ENCODE data around the gene RAB3B.

Gene RAB3B

DNA sequence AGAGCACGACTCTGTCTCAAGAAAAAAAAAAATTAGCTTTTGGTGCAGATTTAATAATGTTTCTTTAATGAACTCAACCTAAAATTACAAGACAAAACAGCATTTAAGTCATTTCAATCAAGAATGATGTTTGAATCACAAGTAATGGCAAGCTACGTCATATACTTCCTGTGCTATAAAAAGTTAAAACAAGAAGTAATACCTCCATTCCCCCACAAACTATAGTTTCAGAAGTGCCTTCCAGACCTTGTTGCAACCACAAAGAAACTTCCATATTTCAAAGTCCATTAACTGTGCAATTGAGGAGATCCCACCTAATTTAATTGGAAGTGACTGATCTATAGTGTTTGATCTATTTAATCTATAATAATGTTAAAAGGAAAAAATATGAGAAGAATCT, 127.1 kb downstream of the RAB3B start:
- no peak overlapping the region for H3K4me3 ChIP-seq (ENCODE audit: low read depth, low read length, poor library complexity, severe bottlenecking)
- no peaks in the 10 kb centered on the region for H3K27me3 ChIP-seq (ENCODE audit: insufficient read depth, low read length)
- H3K9me2 ChIP-seq (ENCODE audit: low read depth, low read length): no peaks in the 10 kb centered on the region
- H3K4me1 ChIP-seq (ENCODE audit: insufficient read depth, low read length, severe bottlenecking): peaks cover 13% of the 10 kb centered on the region
- peaks cover 12% of the 10 kb centered on the region; the same call in 1 of the 2 replicates for H3K36me3 ChIP-seq (ENCODE audit: insufficient read depth, low read length)
- H3F3A ChIP-seq (ENCODE audit: insufficient read depth, low read length): no peaks in the 10 kb centered on the region
- H4K20me1 ChIP-seq (ENCODE audit: insufficient read depth, low read length): no peaks in the 10 kb centered on the region
- no peak overlapping the region for H2AFZ ChIP-seq (ENCODE audit: low read length)
- H3K4me2 ChIP-seq (ENCODE audit: low read length): no peak overlapping the region
- TF ChIP-seq EZH2 (IDR thresholded peaks at IDR 0.05; ENCODE audit: borderline replicate concordance, low read length): no peak
- TF ChIP-seq, protein P1, sequence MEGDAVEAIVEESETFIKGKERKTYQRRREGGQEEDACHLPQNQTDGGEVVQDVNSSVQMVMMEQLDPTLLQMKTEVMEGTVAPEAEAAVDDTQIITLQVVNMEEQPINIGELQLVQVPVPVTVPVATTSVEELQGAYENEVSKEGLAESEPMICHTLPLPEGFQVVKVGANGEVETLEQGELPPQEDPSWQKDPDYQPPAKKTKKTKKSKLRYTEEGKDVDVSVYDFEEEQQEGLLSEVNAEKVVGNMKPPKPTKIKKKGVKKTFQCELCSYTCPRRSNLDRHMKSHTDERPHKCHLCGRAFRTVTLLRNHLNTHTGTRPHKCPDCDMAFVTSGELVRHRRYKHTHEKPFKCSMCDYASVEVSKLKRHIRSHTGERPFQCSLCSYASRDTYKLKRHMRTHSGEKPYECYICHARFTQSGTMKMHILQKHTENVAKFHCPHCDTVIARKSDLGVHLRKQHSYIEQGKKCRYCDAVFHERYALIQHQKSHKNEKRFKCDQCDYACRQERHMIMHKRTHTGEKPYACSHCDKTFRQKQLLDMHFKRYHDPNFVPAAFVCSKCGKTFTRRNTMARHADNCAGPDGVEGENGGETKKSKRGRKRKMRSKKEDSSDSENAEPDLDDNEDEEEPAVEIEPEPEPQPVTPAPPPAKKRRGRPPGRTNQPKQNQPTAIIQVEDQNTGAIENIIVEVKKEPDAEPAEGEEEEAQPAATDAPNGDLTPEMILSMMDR (IDR thresholded peaks at IDR 0.05; ENCODE audit: low read length): no peak
- H3K9me3 ChIP-seq (ENCODE audit: low read length): no peaks in the 10 kb centered on the region
- peaks cover 55% of the 10 kb centered on the region for H3K79me2 ChIP-seq (ENCODE audit: insufficient read depth, low read length)
- no peak overlapping the region for H3K27ac ChIP-seq (ENCODE audit: low read depth, low read length, poor library complexity, severe bottlenecking)
- H3K9ac ChIP-seq (ENCODE audit: low read length): no peak overlapping the region

DNA sequence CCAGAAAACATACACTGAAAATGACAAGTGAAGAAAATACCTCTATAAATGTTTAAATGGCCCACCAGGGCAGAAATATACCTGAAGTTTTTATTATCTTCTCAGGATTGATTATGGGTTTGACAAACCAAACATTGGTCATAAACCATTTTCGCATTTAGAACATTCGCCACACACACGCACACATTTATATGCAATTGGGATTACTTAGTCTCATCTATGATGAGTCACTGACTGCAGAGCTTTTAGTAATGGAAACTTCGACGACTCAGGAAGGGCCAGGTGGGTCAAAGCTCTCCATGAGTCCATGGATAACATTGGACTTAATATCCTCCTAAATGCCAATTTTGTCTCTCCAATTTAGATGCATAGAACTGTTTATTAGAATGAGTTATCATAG, 128.8 kb downstream of the RAB3B start:
- Histone ChIP-seq H3K9ac (ENCODE audit: low read length) (no peak overlapping the region), H3K4me3 (ENCODE audit: low read depth, low read length, poor library complexity, severe bottlenecking) (no peak overlapping the region), H3K27ac (ENCODE audit: low read depth, low read length, poor library complexity, severe bottlenecking) (no peak overlapping the region), H2AFZ (ENCODE audit: low read length) (no peak overlapping the region), H3F3A (ENCODE audit: insufficient read depth, low read length) (no peaks in the 10 kb centered on the region), H3K36me3 (ENCODE audit: insufficient read depth, low read length) (peaks cover 10% of the 10 kb centered on the region; the same call in 1 of the 2 replicates), H3K4me1 (ENCODE audit: insufficient read depth, low read length, severe bottlenecking) (peaks cover 10% of the 10 kb centered on the region), H3K4me2 (ENCODE audit: low read length) (no peak overlapping the region), H3K9me3 (ENCODE audit: low read length) (no peaks in the 10 kb centered on the region), H3K79me2 (ENCODE audit: insufficient read depth, low read length) (peaks cover 38% of the 10 kb centered on the region), H3K9me2 (ENCODE audit: low read depth, low read length) (no peaks in the 10 kb centered on the region), H3K27me3 (ENCODE audit: insufficient read depth, low read length) (no peaks in the 10 kb centered on the region), H4K20me1 (ENCODE audit: insufficient read depth, low read length) (no peaks in the 10 kb centered on the region)
- TF ChIP-seq EZH2 (IDR thresholded peaks at IDR 0.05; ENCODE audit: borderline replicate concordance, low read length): no peak
- TF ChIP-seq, protein P1 (IDR thresholded peaks at IDR 0.05; ENCODE audit: low read length): no peak

DNA sequence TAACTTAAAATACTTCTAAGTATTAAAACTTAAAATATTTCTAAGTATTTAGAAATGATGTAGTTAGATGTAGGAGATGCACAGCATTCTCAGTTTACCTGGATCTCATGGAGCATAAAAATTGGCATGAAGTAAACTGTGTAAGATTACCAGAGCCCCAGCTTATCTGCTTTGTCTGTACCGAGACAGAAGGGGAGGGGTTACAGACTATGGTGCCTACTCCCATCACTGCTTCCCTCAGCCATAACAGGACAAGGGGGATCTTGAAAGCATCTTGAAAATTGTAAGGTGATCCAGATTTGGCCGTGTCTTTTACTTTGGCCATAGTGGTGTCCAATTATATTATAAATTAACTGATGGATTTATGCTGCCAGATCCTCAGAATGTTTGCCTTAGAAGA, 130.8 kb downstream of the RAB3B start:
- Histone ChIP-seq H3K27ac (ENCODE audit: low read depth, low read length, poor library complexity, severe bottlenecking) (no peak overlapping the region), H3K4me1 (ENCODE audit: insufficient read depth, low read length, severe bottlenecking) (peaks cover 10% of the 10 kb centered on the region), H2AFZ (ENCODE audit: low read length) (no peak overlapping the region), H3F3A (ENCODE audit: insufficient read depth, low read length) (no peaks in the 10 kb centered on the region), H3K79me2 (ENCODE audit: insufficient read depth, low read length) (peaks cover 20% of the 10 kb centered on the region), H4K20me1 (ENCODE audit: insufficient read depth, low read length) (no peaks in the 10 kb centered on the region), H3K9me3 (ENCODE audit: low read length) (no peaks in the 10 kb centered on the region), H3K4me3 (ENCODE audit: low read depth, low read length, poor library complexity, severe bottlenecking) (no peak overlapping the region), H3K9ac (ENCODE audit: low read length) (no peak overlapping the region), H3K9me2 (ENCODE audit: low read depth, low read length) (no peaks in the 10 kb centered on the region), H3K27me3 (ENCODE audit: insufficient read depth, low read length) (no peaks in the 10 kb centered on the region), H3K36me3 (ENCODE audit: insufficient read depth, low read length) (peaks cover 15% of the 10 kb centered on the region; the same call in 1 of the 2 replicates), H3K4me2 (ENCODE audit: low read length) (no peak overlapping the region)
- TF ChIP-seq EZH2 (IDR thresholded peaks at IDR 0.05; ENCODE audit: borderline replicate concordance, low read length): no peak
- TF ChIP-seq, protein P1 (IDR thresholded peaks at IDR 0.05; ENCODE audit: low read length): no peak
